Fibroblast of the aortic adventitia (primary cell): ENCODE measurements around the gene SPINK8. TPM values are rescaled to one million over a fixed set of nuclear protein-coding genes. Genes with fewer than 3 reads are reported as not detected.
"Not testable (repeated sequence)": the region's sequence is repeated elsewhere in the genome, so short reads cannot be mapped to it uniquely, and the experiment has no call there.

Experiments
- DNase-seq: peaks from one replicate; pipeline ENCODE4 v3.0.0-alpha.2; 2010; ENCODE audit warnings: low read depth
- H3K4me3 ChIP-seq: 2 replicates; pipeline ENCODE4 v1.5.1; 2011; ENCODE audit warnings: low read depth, mild to moderate bottlenecking, control low read depth, low read length, moderate library complexity
- CTCF ChIP-seq: IDR thresholded peaks from 2 replicates; pipeline ENCODE4 v1.5.1; 2011; ENCODE audit warnings: mild to moderate bottlenecking, low read length, control low read depth, inconsistent platforms; ENCODE audit not compliant: insufficient read depth
- total RNA-seq: library from RNA; depleted of rRNA; stranded (reverse); fragments of >200 nt; gene quantifications from 2 replicates; pipeline ENCODE4 v1.2.3, GENCODE V29; 2012; ENCODE audit warnings: low replicate concordance

Gene SPINK8
- total RNA-seq, result not detected in 2 replicates

- H3K4me3 ChIP-seq, DNase-seq: not testable (repeated sequence)
These were observed at the start of gene SPINK8 for GRCh38 chr3:48333346-48334245. Gene SPINK8 (minus strand): TSS chr3:48333661. CDS start chr3:48328341, 5,320 bp downstream.

- no peak for TF ChIP-seq CTCF
- H3K4me3 ChIP-seq, result no peak overlapping the region
- DNase-seq, result no peak
These were observed 39.5 kb upstream of the SPINK8 start for GRCh38 chr3:48372862-48373435.

- DNase-seq, result no peak
- no peak for TF ChIP-seq CTCF
- no peak overlapping the region for H3K4me3 ChIP-seq
These were observed 38.9 kb upstream of the SPINK8 start for GRCh38 chr3:48372377-48372770.

GRCh38 chr3:48371651-48372376 is 38.4 kb upstream of the SPINK8 start, which contains the start of gene FBXW12:
Gene FBXW12 (plus strand): TSS chr3:48372219. CDS start chr3:48372768, 549 bp downstream.
- H3K4me3 ChIP-seq, result no peak within 1 kb of the TSS
- no peak for TF ChIP-seq CTCF
- DNase-seq, result no peak

- no peak for TF ChIP-seq CTCF
- no peak for DNase-seq
- no peak overlapping the region for H3K4me3 ChIP-seq
These were observed 36.9 kb upstream of the SPINK8 start for GRCh38 chr3:48370333-48370713.

GRCh38 chr3:48369693-48370332 is 36.4 kb upstream of the SPINK8 start:
- no peak for TF ChIP-seq CTCF
- DNase-seq, result no peak
- no peak overlapping the region for H3K4me3 ChIP-seq
